SJSA1 (cell line): Measurements from ENCODE around the gene GUK1. TPM values are rescaled to one million over a fixed set of nuclear protein-coding genes. Genes with fewer than 3 reads are reported as not detected.
A peak's percentile ranks its signal among the peaks of the same experiment; 100 is the strongest.

Source experiments
- DNase-seq, 2 experiments: peaks; one replicate each; pipeline ENCODE4 v3.0.0-alpha.2; 2015 to 2020; ENCODE audit warnings: low spot score in 2 of 2, low read depth in 1 of 2
- H3K27ac ChIP-seq: fragments of 250-450 bp; sonication (Bioruptor Pico); 2 replicates; pipeline ENCODE4 v1.5.1; 2020; ENCODE audit warnings: mild to moderate bottlenecking, moderate library complexity
- H3K27me3 ChIP-seq: fragments of 250-450 bp; sonication (Bioruptor Pico); replicated peaks from 2 replicates; pipeline ENCODE4 v1.5.1; 2020; ENCODE audit warnings: mild to moderate bottlenecking, moderate library complexity
- H3K36me3 ChIP-seq: fragments of 250-450 bp; sonication (Bioruptor Pico); 2 replicates; pipeline ENCODE4 v1.5.1; 2020; ENCODE audit warnings: mild to moderate bottlenecking
- H3K4me1 ChIP-seq: fragments of 250-450 bp; sonication (Bioruptor Pico); replicated peaks from 2 replicates; pipeline ENCODE4 v1.6.1; 2021; ENCODE audit warnings: mild to moderate bottlenecking
- H3K4me3 ChIP-seq: fragments of 250-450 bp; sonication (Bioruptor Pico); 2 replicates; pipeline ENCODE4 v1.5.1; 2020; ENCODE audit warnings: mild to moderate bottlenecking
- H3K9me3 ChIP-seq: fragments of 250-450 bp; sonication (Bioruptor Pico); replicated peaks from 2 replicates; pipeline ENCODE4 v1.5.1; 2020; ENCODE audit warnings: mild to moderate bottlenecking
- total RNA-seq: library from RNA; depleted of rRNA; stranded (reverse); fragments of >200 nt; shearing (Covaris generic); gene quantifications from 2 replicates; pipeline ENCODE4 v1.2.3, GENCODE V29; 2014

GUK1 gene
- total RNA-seq, 1 experiment from 2014 or later, result 334 TPM

DNA sequence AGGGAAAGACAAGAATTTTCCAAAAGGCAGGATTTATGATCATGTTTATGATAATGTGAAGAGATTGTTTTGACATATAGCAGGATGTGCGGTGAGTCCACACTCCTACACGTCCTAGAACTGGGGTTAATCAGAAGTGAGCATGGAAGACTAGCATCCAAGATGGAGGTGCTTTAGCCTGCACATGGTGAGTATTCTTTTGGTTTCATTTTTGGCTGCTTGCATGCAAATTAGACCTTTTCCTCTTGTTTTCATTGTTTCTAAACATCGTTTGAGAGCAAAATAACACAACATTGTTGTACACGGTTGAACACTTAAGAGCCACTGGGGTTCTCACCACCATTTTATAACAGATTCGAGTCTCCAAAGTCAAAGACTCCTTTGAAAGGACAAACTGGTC lies 14.9 kb upstream of the GUK1 start:
- Histone ChIP-seq H3K4me3 (no peak overlapping the region), H3K36me3 (no peaks in the 10 kb centered on the region), H3K4me1 (no peaks in the 10 kb centered on the region), H3K27me3 (peaks cover 3% of the 10 kb centered on the region), H3K9me3 (no peaks in the 10 kb centered on the region; the same call in 1 of the 2 replicates), H3K27ac (no peak overlapping the region)
- no peak for DNase-seq

DNA sequence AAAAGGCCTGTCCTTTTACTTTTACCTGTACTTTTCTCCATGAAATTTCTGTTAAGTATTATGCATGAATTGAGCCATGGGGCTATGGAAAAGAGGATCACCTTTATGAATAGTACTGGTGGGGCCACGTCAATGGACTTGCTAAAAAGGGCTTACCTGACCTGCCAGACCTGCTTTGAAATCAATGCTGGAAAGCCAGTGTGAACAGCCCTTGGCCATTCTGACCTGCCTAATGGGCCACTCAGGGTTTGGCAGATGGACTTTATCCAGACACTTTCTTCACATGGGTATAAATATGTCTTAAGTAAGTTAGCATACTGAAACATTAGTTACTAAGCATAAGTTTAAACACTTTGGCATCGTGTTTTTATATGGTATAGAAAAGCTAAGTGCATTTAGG lies 8.3 kb upstream of the GUK1 start:
- no peak for DNase-seq
- Histone ChIP-seq H3K4me3 (no peak overlapping the region), H3K4me1 (0 out of 2 replicates have a peak, but pooled peaks cover 5% of the 10 kb centered on the region), H3K27ac (no peak overlapping the region), H3K9me3 (no peaks in the 10 kb centered on the region), H3K36me3 (no peaks in the 10 kb centered on the region), H3K27me3 (peaks cover 19% of the 10 kb centered on the region; the same call in 1 of the 2 replicates)

DNA sequence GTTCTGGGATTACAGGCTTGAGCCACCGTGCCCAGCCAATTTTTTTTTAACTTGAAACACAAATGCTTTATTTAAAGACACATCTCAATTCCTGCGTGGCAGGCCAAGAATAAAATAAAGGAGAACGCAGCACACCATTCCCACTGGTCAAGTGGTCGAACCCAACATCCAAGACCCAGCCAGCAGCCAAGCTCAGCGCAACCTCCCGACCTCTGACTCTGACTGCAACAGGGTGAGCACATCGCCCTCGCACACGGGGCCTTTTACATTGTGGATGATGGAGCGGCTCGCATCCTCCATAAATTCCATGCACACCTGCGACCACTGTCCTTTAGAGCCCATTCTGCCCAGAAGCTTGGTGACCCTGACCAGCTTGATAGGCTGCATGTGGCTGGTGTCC lies 5.5 kb upstream of the GUK1 start:
- DNase-seq, result no peak
- no peak overlapping the region for H3K4me3 ChIP-seq
- 0 out of 2 replicates have a peak, but pooled peaks cover 5% of the 10 kb centered on the region for H3K4me1 ChIP-seq
- no peak overlapping the region for H3K27ac ChIP-seq
- peaks cover 19% of the 10 kb centered on the region; the same call in 1 of the 2 replicates for H3K27me3 ChIP-seq
- H3K36me3 ChIP-seq, result no peaks in the 10 kb centered on the region
- H3K9me3 ChIP-seq, result no peaks in the 10 kb centered on the region

DNA sequence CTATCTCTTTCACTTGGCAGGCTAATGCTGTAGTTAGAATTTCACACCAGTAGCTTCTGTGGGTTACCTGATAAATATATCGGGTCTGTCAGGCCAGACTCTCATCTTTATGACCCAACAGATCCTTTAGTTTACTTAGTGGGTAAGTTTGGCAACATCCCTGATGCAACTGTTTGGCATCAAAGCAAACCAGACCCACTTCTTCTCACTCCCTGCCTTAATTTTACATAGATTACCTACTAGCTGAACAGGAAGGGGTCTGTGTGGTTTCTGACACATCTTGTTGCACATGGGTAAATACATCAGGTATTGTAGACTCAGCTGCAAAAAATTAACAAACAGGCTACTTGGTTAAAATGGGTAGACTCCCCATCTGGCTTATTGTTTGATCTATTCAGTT lies 3.2 kb upstream of the GUK1 start:
- Histone ChIP-seq H3K27ac (no peak overlapping the region), H3K36me3 (peaks cover 17% of the 10 kb centered on the region), H3K27me3 (peaks cover 17% of the 10 kb centered on the region; the same call in 1 of the 2 replicates), H3K9me3 (no peaks in the 10 kb centered on the region), H3K4me3 (no peak overlapping the region), H3K4me1 (peaks cover 7% of the 10 kb centered on the region)
- DNase-seq, result no peak

DNA sequence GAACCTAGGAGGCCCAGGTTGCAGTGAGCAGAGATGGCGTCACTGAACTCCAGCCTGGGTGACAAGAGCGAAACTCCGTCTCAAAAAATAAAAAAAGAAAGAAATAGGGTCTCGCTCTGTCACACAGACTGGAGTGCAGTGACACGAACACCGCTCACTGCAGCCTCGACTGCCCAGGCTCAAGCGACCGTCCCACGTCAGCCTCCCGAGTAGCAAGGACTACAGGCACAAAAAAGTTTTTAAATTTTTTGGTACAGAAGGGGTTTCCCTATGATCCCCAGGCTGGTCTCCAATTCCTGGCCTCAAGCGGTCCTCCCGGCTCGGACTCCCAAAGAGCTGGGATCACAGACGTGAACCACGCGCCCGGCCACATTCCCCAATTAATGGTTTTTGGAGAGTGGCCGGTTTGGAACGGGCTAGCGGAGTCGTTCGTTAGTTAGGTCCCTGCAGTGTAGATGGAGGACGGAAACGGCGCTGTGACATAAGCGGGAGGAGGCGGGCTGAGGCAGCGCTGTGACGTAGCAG lies 611 bp upstream of the GUK1 start:
- Histone ChIP-seq H3K27ac (peak overlapping the region; percentile 29; the same call in 1 of the 2 replicates), H3K4me1 (peaks cover 13% of the 10 kb centered on the region)

DNA sequence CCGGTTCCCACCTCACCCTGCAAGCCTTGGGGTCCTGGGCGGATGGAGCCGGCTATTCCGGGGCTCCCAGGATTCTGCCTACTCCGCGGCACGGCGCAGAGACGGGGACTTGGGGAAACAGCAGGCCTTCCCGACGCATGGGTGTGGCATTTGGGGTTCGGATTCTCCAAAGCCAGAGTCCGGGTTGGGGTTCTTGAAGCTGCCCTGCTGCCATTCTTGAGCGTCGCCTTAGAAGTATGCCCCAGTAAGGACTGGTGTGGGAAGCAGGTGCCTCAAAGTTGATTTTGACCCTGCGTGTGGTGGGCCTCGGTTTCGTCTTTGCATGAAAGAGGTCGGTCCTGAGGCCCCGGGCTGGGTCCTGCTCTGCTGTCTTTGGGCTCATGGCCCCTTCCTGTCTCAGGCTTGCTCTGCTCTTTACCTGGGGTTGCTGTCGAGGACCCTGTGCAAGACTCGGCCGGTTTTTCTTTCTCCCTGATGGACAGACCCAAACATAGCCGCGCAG lies 696 bp downstream of the GUK1 start:
- no peak for DNase-seq
- H3K27ac ChIP-seq, result peak overlapping the region; percentile 89
- H3K27me3 ChIP-seq, result no peaks in the 10 kb centered on the region
- H3K4me3 ChIP-seq, result peak overlapping the region; percentile 95
- H3K4me1 ChIP-seq, result peaks cover 13% of the 10 kb centered on the region
- H3K36me3 ChIP-seq, result peaks cover 48% of the 10 kb centered on the region
- no peaks in the 10 kb centered on the region for H3K9me3 ChIP-seq

More for the DNA sequence above, 611 bp upstream of the GUK1 start:
- Histone ChIP-seq H3K4me3 (peak overlapping the region; percentile 95), H3K9me3 (no peaks in the 10 kb centered on the region), H3K36me3 (peaks cover 35% of the 10 kb centered on the region), H3K27me3 (0 out of 2 replicates have a peak, but pooled peaks cover 5% of the 10 kb centered on the region)
- no peak for DNase-seq

DNA sequence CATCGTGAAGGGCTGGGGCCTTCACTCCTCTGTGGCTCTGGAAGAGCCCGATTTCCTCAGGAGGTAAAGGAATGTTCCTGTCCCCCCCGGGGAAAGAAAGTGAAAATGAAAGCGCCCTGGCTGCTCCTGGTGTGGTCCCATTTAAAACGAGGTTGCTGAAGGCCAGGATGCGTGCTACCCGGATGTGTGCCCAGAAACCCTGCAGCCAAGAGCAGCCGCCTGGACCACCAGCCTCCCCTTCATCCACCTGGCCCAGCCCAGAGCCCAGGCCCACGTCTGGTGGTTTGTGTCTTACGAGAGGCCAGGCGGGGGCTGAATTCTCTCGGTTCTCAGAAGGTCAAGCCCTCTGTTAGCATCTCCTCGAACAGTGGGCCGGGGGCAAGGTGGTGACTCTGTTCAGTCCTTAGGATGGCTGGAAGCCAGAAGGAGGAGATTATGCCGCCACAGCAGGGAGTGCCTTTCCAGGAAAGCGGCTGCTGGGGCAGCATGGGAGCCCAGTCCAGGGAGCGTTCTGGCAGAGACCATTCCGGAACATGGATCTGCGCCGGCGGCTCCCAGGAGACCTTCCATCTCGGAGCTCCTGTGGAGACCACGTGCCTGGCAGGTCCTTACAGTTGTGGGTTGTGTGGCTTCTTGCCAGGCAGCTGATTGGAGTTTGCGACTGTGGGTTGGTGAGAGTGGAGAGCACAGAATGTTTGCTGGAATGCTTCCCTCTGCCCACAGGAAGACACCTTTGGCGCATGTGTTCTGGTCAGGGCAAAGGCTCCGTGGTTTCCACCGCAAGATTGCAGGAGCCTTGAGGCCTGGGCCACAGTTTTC lies 1.4 kb downstream of the GUK1 start:
- Histone ChIP-seq H3K4me1 (peaks cover 13% of the 10 kb centered on the region), H3K36me3 (peaks cover 55% of the 10 kb centered on the region), H3K27me3 (no peaks in the 10 kb centered on the region), H3K4me3 (peak overlapping the region; percentile 95), H3K27ac (peak overlapping the region; percentile 89), H3K9me3 (no peaks in the 10 kb centered on the region)
- DNase-seq, result peak; percentile 70 to 75

DNA sequence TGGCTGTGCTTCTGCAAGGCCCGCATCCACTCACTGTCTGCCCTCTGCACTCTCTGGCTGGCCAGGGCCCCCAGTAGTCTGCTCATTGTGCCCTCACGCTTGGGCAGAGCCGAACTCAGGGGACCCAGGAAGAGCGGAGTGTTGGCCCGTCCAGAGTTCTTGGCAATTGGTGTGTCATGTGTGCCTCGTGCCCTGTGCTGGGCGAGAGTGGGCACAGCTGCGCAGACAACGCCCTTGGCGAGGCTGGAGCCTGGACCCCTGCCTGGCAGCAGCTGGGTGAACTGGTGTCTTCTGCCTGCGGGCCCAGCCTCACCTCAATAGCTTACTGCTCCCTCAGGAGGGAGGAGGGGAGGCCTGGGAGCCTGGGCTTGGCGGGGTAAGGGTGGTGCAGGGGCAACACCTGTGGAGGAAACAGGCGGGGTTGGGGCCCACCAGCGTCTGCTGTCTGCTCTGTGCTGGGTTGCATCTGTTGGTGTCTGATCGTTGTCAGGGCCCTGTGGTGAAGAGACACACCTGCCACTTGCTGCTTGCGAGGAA lies 2.1 kb downstream of the GUK1 start:
- Histone ChIP-seq H3K4me1 (peaks cover 13% of the 10 kb centered on the region), H3K27ac (no peak overlapping the region), H3K36me3 (peaks cover 62% of the 10 kb centered on the region), H3K27me3 (no peaks in the 10 kb centered on the region), H3K4me3 (peak overlapping the region; percentile 95; the same call in 1 of the 2 replicates), H3K9me3 (no peaks in the 10 kb centered on the region)
- no peak for DNase-seq

DNA sequence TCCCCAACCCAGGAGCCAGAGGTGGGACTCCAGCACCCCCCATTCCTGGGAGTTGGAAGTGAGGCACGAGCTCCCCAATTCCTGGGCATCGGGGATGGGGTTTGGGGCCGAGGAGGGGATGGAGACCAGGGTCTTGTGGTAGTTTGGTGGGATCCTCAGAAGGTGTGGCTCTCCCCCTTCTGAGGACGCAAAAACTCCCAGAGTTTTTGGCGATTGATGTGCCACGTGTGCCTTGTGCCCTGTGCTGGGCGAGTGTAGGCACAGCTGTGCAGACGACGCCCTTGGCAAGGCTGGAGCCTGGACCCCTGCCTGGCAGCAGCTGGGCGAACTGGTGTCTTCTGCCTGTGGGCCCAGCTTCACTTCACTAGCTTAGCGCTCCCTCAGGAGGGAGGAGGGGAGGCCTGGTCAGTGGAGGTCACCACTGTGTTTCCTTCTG lies 2.6 kb downstream of the GUK1 start:
- H3K27ac ChIP-seq, result no peak overlapping the region
- H3K36me3 ChIP-seq, result peaks cover 67% of the 10 kb centered on the region
- H3K9me3 ChIP-seq, result no peaks in the 10 kb centered on the region
- H3K4me3 ChIP-seq, result no peak overlapping the region
- DNase-seq, result no peak
- no peaks in the 10 kb centered on the region for H3K27me3 ChIP-seq
- H3K4me1 ChIP-seq, result peaks cover 13% of the 10 kb centered on the region

DNA sequence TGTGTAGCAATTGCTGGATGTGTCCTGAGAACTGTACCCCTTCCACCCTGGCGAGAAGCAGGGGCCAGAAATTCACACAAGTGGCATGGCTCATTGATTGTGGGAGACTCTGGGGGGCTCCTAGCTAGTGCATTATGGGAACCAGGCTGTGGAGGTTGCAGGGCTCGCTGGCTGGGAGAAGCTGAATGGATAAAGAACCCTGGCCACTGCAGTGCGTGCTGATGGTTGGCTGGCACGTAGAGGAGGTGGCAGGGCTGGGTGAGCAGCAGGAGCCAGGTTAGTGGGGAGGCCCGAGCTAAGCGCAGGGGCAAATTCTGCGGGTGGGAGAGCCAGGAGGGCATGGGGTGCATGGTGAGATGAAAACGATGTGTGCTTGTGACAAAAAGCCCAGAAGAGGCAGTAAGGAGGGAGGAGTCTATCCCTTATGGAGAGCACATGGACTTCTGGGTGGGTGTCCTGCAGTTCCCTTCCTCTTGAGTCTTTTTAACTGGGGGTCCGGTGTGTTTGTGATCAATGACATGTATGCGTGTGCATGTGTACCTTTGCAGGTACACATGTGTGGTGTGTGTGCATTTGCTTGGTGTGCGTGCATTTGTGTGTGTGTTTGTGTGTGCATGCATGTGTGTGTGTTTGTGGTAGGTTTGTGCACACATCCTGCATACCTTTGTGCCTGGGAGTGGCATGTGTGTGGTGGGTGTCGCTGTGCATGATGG lies 3.6 kb downstream of the GUK1 start:
- H3K36me3 ChIP-seq, result peaks cover 77% of the 10 kb centered on the region
- H3K27me3 ChIP-seq, result no peaks in the 10 kb centered on the region
- no peaks in the 10 kb centered on the region for H3K9me3 ChIP-seq
- H3K4me1 ChIP-seq, result peaks cover 13% of the 10 kb centered on the region
- no peak overlapping the region for H3K4me3 ChIP-seq
- H3K27ac ChIP-seq, result no peak overlapping the region
- DNase-seq, result no peak

DNA sequence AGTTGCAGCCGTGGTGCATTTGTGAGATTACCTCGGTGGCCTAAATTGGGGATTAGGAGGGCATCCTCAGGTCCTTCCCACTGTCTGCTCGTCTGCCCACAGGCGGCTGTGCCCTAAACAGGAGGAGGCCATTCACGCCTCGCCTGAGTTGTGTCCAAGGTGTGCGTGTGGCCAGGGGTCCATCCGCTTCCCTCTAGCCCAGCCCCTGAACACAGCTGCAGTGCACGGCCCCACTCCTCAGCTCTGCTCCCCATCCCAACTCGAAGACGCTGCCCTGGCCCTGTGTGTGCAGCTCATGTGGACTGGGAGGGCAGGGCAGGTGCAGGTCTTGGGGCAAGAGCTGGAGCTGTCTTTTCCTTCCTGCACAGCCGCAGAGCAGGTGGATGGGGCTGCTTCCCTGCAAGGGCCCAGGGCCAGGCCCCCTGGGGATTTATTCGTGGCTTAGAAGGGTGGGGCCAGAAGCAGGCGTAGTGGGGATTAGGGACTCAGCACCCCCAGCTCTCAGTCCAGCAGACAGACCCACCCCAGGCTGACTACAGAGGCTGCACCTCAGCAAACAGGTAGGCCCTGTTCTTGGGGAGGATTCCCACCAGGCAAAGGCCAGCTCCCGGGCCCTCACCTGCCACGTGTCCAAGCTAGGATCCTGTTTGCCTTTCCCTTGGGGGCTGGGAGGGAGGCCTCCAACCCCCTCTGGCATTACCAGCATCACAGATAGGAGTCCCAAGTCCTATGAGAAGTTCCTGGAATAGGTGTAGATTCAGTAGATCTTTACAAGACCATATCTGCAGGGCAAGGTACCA lies 4.3 kb downstream of the GUK1 start:
- H3K4me3 ChIP-seq, result no peak overlapping the region
- H3K36me3 ChIP-seq, result peaks cover 84% of the 10 kb centered on the region
- no peaks in the 10 kb centered on the region for H3K27me3 ChIP-seq
- no peak overlapping the region for H3K27ac ChIP-seq
- H3K4me1 ChIP-seq, result peaks cover 13% of the 10 kb centered on the region
- no peak for DNase-seq
- H3K9me3 ChIP-seq, result no peaks in the 10 kb centered on the region

DNA sequence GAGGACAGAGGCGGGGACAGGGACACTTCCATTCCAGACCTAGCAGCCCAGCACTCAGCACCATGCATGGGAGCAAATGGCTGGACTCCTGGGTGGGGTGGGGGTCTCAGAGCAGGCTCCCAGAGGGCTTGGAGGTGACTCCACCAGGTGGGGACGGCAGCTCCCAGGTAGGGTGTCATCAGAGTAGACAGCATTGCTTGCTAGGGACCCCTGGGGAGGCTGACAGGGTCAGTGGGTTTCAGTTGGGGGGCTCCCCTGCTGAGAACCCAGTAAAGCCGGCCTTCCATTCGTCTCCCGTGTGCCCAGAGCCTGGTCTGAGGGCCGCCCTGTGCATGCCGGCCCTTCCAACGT lies 4.9 kb downstream of the GUK1 start:
- Histone ChIP-seq H3K27ac (no peak overlapping the region), H3K4me1 (peaks cover 13% of the 10 kb centered on the region), H3K27me3 (no peaks in the 10 kb centered on the region), H3K4me3 (no peak overlapping the region), H3K36me3 (peaks cover 89% of the 10 kb centered on the region), H3K9me3 (no peaks in the 10 kb centered on the region)
- DNase-seq, result no peak
